Measurements from ENCODE around the gene GALNT2.

DNA sequence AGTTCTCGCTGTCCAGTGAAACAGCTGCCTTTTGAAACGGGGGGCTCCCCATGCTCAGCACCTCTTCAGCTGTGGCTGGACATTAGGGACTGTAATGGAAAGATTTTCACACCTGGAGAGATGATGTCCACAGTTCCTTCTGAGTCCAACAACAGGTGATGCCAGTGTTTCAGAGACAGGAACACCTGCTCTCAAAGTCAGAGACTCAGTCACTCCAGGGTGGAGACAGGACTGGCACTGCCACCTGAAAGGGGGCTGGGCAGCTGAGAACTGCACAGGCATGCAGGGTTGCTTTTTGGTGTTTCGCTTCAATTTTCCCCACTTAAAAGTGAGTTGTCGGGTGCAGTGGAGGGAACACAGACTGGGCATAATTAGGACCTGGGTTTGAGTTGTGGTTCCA lies 124.8 kb downstream of the GALNT2 start:
- TF ChIP-seq, protein P1, sequence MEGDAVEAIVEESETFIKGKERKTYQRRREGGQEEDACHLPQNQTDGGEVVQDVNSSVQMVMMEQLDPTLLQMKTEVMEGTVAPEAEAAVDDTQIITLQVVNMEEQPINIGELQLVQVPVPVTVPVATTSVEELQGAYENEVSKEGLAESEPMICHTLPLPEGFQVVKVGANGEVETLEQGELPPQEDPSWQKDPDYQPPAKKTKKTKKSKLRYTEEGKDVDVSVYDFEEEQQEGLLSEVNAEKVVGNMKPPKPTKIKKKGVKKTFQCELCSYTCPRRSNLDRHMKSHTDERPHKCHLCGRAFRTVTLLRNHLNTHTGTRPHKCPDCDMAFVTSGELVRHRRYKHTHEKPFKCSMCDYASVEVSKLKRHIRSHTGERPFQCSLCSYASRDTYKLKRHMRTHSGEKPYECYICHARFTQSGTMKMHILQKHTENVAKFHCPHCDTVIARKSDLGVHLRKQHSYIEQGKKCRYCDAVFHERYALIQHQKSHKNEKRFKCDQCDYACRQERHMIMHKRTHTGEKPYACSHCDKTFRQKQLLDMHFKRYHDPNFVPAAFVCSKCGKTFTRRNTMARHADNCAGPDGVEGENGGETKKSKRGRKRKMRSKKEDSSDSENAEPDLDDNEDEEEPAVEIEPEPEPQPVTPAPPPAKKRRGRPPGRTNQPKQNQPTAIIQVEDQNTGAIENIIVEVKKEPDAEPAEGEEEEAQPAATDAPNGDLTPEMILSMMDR (IDR thresholded peaks at IDR 0.05), result no peak
- TF ChIP-seq EP300 (IDR thresholded peaks at IDR 0.05) (no peak), POLR2AphosphoS5 (IDR thresholded peaks at IDR 0.05) (no peak), POLR2A (IDR thresholded peaks at IDR 0.05) (no peak)
